Articular chondrocyte of knee joint (primary cell): ENCODE data around the gene ARFGAP3. TPM values are rescaled to one million over a fixed set of nuclear protein-coding genes. Genes with fewer than 3 reads are reported as not detected.

ENCODE experiments used
- small RNA-seq: library from RNA; depleted of rRNA; stranded (forward); fragments of <200 nt; gene quantifications from one replicate; pipeline ENCODE3, GENCODE V24; 2012
- total RNA-seq: library from RNA; depleted of rRNA; stranded (reverse); fragments of >200 nt; gene quantifications from 2 replicates; pipeline ENCODE4 v1.2.3, GENCODE V29; 2012

ARFGAP3 gene
- total RNA-seq: 93.4 and 104 TPM in 2 replicates

GRCh38 chr22:42856865-42857704 is at the start of gene ARFGAP3:
Gene ARFGAP3, minus strand, starts transcription at chr22:42857273. Its CDS starts 91 bp downstream, at chr22:42857182.

Small RNAs within 50 kb of the gene (small RNA-seq; reads per million reads assigned to genes)
- gene RF00019: not detected

Other genes starting within 250 kb of the ARFGAP3 start
- gene POLDIP3, start 242.4 kb downstream of the ARFGAP3 start, total RNA-seq: 29.1 and 32.5 TPM in 2 replicates
- gene ATP5MGL, start 216.7 kb downstream of the ARFGAP3 start, total RNA-seq: 0.91 and 0.97 TPM in 2 replicates
- 103 and 117 TPM in 2 replicates for gene CYB5R3, start 207.9 kb downstream of the ARFGAP3 start, total RNA-seq
- 23.9 and 31.4 TPM in 2 replicates for gene A4GALT, start 136.4 kb downstream of the ARFGAP3 start, total RNA-seq
- gene PACSIN2, start 157.9 kb upstream of the ARFGAP3 start, total RNA-seq: 27.3 and 33.8 TPM in 2 replicates
- gene TTLL1, start 232.1 kb upstream of the ARFGAP3 start, total RNA-seq: 17.0 and 17.5 TPM in 2 replicates